Stimulated activated CD4-positive, alpha-beta T cell treated with anti-CD3 and anti-CD28 coated beads, Interleukin-12 subunit alpha, Interleukin-12 subunit beta, amount 100 ng/mL, for 24 hours (primary cell): ENCODE data around the gene SURF1.
A peak's percentile ranks its signal among the peaks of the same experiment; 100 is the strongest.
"Not testable (repeated sequence)": the region's sequence is repeated elsewhere in the genome, so short reads cannot be mapped to it uniquely, and the experiment has no call there.

Source experiments
- DNase-seq, 2 experiments: peaks; one replicate each; pipeline ENCODE4 v3.0.0-alpha.2; 2020; ENCODE audit warnings: low read depth in 2 of 2

SURF1 gene

GRCh38 chr9:133344979-133345378 lies 11.3 kb downstream of the SURF1 start:
- no peak for DNase-seq

- no peak for DNase-seq
These were observed 12.2 kb downstream of the SURF1 start for GRCh38 chr9:133344071-133344470.

- DNase-seq: no peak
These were observed 13.7 kb downstream of the SURF1 start for GRCh38 chr9:133342570-133342969.

GRCh38 chr9:133342069-133342406 lies 14.2 kb downstream of the SURF1 start:
- no peak for DNase-seq

- DNase-seq: no peak
These were observed 14.8 kb downstream of the SURF1 start for GRCh38 chr9:133341369-133342068.

GRCh38 chr9:133340916-133341315 lies 15.4 kb downstream of the SURF1 start:
- no peak for DNase-seq

GRCh38 chr9:133340256-133340655 lies 16.0 kb downstream of the SURF1 start:
- DNase-seq: no peak

- no peak for DNase-seq
These were observed 16.6 kb downstream of the SURF1 start for GRCh38 chr9:133339641-133340040.

GRCh38 chr9:133335924-133336811 lies 20.1 kb downstream of the SURF1 start, which contains the start of gene SURF6:
SURF6 (minus strand) TSS chr9:133336188; CDS start chr9:133336132, 56 bp downstream.
- DNase-seq: peak; percentile 93

- not testable (repeated sequence) for DNase-seq
These were observed 21.4 kb downstream of the SURF1 start for GRCh38 chr9:133334888-133335287.

GRCh38 chr9:133334161-133334560 lies 22.1 kb downstream of the SURF1 start:
- DNase-seq: no peak

GRCh38 chr9:133333566-133333965 lies 22.7 kb downstream of the SURF1 start:
- no peak for DNase-seq

GRCh38 chr9:133333011-133333410 lies 23.3 kb downstream of the SURF1 start:
- no peak for DNase-seq

- DNase-seq: no peak
These were observed 23.9 kb downstream of the SURF1 start for GRCh38 chr9:133332381-133332730.

GRCh38 chr9:133331641-133332380 lies 24.5 kb downstream of the SURF1 start:
- no peak for DNase-seq

GRCh38 chr9:133331221-133331620 lies 25.1 kb downstream of the SURF1 start:
- DNase-seq: no peak

GRCh38 chr9:133329306-133330156 lies 26.8 kb downstream of the SURF1 start:
- not testable (repeated sequence) for DNase-seq

GRCh38 chr9:133327834-133328484 lies 28.3 kb downstream of the SURF1 start:
- no peak for DNase-seq

GRCh38 chr9:133327021-133327420 lies 29.3 kb downstream of the SURF1 start:
- not testable (repeated sequence) for DNase-seq

GRCh38 chr9:133323991-133324703 lies 32.1 kb downstream of the SURF1 start:
- DNase-seq: no peak
